IPS-NIHi7 (cell line): ENCODE results near the gene ZMYND8.

Experiments
- DNase-seq: peaks from one replicate; pipeline ENCODE4 v3.0.0; 2012; ENCODE audit warnings: mixed read lengths; ENCODE audit errors: extremely low spot score

Gene ZMYND8

DNA sequence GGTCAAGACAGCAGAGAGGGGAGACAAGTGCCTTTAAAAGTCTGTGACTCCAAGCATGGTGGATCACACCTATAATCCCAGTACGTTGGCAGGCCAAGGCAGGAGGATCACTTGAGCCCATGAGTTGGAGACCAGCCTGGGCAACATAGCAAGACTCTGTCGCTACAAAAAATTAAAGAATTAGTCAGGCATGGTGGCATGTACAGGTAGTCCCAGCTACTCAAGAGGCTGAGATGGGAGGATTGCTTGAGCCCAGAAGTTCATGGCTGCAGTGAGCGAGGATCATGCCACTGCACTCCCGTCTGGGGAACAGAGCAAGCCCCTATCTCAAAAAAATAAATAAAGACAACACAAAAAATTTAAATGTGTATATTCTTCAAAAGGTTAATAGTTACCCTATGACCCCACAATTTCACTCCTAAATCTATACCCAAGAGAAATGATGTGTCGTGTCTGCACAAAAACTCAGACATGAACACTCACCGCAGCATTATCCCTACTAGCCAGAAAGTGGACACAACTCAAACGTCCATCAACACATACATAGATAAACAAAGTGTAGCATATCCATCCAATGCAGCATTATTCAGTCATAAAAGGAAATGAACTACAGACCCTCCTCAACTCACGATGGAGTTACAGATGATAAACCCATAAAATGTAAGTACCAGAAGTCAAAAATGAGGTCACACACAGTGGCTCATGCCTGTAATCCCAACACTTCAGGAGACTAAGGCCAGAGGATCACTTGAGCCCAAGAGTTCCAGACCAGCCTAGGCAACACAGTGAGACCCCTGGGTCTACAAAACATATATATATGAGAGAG is 23.9 kb downstream of the ZMYND8 start:
- DNase-seq, result no peak

DNA sequence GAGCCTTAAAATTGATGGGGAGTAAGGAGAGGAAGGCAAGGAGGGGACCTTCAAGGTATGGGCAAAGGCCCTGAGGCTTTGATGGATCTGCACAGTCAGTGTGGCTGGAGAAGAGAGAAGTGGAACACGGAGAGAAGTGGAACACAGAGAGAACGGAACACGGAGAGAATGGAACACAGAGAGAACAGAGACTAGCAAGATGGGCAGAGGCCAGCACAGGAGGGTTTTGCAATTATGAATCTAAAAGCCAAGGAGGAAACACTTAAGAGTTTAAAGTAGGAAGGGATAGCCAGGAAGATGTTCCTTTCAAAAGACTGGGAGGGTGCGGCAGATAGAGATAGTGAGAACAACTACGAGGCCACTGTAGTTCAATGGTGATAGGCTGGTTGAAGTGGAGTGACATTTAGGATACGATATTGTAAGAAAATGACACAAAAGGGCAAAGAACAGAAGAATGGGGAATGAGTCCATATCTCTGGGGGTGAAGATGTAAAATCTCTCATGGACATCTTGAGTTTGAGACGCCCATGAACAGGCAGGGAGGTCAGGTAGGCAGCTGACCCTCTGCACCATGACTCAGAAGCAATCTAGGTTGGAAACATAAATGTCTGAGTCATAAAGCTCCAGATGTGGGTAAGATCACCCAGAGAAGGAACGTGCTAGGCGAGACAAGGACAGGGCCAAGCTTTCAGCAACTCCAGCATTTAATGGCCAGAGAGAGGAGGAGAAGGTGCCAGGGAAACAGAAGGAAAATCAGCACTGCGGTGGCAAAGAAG is 25.4 kb downstream of the ZMYND8 start:
- no peak for DNase-seq

DNA sequence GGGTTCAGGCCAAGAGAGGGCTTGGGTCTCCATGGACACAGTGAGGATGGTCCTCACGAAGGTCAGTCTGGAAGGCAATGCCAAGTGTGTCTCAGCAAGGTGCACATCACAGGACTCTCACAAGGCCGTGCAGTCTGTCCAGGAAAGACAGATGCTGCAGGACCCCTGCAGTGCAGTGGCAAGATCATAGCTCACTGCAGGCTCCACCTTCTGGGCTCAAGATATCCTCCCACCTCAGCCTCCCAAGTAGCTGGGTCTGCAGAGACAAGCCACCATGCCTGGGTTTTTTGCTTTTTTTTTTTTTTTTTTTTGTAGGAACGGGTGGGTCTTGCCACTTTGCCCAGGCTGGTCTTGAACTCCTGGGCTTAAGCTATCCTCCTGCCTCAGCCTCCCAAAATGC is 26.4 kb downstream of the ZMYND8 start:
- DNase-seq, result no peak

DNA sequence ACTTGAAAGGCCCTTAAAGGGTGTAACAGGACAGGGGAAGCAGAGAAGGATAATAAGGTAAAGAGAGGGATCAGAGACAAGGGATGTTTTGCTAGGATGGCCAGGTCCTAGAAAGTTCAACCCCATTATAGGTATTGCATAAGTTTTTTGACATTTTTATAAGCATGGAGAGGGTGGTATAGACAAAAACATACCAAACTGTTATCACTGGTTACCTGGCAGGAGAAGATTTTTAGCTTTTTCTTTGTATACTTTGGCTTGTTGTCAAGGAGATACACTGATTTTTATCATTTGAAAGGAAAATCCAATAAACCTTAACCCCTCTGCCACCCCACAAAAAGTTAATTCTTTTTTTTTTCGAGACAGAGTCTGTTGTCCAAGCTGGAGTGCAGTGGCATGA is 28.4 kb downstream of the ZMYND8 start:
- no peak for DNase-seq

DNA sequence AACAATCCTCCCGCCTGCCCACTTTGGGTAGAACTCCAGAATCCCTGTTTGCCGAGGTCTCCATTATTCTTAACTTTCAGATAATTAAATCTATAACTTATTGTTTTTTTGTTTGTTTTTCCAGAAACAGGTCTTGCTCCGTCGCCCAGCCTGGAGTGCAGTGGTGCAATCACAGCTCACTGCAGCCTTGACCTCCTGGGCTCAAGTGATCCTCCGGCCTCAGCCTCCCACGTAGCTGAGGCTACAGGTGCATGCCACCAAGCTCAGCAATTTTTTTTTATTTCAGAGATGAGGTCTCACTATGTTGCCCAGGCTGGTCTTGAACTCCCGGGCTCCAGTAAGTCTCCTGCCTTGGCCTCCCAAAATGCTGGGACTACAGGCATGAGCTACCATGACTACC is 28.8 kb downstream of the ZMYND8 start:
- no peak for DNase-seq

DNA sequence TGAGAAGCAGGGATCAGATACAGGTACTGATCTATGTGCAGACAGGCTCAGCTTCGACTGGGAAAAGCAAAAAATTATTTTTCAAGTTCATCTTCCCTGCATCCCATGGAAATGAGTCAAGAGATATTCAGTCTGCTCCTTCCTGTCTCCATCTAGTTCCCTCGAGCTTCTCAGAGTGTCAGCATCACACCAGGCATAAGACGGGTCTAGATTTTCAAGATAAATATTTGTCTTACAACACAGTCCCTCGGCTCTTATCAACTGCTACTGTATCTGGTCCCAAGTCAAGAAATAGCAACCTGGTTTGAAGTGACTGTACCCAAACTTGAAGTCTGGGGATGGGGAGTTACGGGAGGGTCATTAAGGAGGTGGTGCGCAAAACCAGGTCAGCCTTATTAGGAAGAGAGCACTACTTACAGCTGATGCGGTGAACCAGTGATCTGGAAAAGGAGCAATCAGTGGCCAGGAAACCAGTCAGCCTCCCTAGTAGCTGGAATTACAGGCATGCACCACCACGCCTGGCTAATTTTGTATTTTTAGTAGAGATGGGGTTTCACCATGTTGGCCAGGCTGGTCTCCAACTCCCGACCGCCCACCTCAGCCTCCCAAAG is 29.7 kb downstream of the ZMYND8 start:
- no peak for DNase-seq

DNA sequence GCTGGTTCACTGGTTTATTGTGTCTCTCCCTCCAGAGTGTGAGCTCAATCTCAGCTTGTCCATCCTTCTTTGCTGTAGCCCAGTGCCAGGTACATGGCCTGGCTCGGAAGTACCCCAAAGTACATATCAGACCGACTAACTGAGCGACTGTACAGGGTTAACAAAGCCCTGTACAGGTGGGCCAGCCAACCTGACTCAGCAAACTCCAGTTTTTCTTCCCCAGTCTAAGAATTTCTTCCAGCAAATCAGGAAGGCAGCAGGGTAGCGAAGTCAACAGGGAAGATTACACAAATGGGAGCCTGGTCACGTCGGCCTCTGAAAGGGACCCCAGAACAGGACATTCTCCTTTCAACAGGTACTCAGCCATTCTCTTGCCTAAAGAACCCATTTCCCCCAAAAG is 31.3 kb downstream of the ZMYND8 start:
- no peak for DNase-seq

DNA sequence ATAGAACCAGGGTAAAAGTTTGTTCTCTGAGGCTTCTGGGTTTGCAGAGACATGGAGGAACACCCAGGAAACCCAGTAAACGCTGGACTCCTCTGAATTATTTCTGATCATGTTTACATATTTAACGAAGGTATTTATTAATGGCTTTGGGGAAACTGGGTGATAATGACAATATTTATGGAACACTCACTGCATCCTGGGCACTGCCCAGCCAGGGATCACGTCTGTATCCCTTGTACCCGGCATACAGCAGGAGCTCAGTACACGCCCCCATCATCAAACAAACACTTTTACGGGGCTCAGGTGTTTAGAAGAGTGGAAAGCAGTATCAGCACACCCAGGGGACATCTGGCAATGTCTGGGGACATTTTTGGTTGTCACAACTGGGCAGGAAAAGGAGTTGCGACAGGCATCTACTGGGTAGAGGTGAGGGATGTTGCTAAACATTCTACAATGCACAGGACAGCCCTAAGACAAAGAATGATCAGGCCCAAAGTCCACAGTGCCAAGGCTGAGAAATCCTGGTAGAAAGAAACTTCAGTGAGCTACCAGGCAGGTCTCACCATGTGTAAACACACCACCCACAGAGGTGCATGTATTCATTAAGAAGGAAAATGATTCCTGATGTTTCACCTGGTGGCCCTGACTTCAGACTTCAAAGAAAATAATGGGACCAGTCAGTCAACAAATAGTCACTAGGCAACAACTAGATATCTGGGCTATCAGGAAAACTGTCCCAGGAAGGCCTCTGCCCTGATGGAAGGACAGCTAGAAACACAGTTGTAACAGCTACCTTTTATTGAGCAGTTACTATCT is 35.3 kb downstream of the ZMYND8 start:
- no peak for DNase-seq

DNA sequence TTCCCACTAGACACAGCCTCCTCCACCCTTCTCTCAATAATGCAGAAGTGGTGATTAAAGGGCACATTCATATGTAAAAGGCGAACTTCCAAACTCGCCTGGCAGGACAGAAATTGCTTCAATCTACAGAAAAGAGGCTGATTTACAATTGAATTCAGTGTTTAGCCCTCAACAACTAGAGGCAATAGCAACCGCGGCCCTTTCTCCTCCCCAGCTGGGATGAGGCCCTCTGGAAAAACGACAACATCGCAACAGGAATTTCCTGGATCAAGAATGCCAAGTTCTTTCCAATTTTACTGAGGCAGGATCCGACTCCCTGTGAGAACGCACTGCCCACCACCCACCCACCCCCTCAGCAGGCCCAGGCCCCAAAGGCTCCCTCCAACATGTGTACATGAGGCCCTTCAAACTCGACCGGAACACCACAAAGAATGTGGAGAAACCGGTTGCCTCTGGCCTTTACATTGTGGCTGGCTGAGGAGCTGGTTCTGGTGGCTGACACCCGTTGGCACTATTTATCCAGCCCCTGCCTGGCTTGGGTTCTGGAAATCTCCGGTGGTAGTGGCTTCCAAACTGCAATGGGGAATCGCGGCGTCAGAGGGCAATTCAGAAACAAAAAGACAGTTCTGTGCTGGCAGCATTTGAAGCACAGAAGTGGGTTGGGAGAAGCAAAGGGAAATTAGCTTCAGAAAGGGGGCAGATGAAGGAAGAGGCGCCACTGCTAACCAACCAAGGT is 36.8 kb downstream of the ZMYND8 start:
- DNase-seq, result peak; percentile 74

DNA sequence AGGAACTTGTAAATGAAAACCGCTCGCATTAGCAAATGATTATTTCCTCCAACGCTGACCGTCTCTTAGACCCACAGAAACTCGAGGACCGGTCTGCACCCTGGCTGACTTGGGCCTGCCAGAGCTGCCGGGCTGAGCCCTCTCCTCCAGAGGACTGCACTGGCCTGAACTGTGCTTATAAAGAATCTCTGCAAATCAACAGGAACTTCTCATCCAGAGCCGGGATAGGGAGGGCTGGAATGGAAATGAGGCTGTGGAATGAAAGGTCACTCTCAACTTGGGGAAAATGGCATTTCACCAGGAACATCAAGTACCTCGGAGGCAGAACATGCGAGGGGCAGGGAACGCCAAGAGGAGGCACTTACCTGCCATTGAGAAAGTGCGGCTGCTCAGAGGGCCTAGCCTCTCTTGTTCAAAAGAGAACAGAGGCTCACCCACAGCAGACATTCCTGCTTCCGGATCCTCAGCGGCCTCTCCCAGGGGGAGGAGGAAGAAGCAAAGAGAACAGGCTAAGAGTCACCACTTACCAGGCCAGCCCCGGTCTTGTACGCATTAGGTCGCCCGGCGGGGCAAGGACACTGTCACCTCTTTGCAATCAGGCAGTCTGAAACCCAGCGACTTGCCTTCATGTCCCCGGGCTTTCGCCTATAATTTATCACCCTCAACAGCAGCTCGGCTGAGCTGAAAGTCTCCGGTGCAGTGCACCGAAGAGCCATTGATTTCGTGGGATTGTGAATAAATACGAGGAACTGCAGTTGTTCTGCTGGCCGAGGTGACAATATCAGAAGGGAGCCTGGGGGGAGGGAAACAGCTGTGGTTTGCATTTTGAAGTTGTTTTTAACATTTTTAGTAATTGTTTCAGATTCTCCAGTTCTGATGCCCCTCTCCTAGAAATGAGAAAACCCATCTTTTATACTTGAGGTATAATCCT is 37.6 kb downstream of the ZMYND8 start:
- DNase-seq, result peak; percentile 50

DNA sequence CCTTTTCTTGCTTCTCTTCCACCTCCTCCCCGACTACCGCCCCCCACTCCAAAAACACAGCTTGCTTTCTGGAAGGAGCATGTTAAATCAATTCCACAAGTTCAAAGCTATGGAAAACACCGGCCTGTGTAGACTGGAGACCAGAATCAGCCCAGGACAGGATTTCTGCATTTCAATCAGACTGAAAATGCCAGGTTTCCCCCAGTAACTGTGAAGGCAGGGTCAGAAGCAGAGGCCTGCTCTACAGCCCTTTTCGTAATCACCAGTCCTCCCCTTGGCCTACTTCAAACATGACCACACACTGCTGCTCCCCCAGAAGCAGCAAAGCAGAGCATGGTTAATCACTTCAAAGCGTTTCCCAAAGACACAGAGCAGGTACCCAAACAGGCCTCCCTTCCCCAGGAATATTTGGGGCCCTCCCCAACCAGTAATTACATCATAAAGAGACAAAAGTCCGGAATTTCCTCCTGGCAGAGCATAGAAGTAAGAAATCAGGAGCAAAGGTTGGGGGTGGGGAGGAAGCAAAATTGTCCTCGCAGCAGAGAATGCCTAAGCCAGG is 38.4 kb downstream of the ZMYND8 start:
- peak; percentile 46 for DNase-seq

DNA sequence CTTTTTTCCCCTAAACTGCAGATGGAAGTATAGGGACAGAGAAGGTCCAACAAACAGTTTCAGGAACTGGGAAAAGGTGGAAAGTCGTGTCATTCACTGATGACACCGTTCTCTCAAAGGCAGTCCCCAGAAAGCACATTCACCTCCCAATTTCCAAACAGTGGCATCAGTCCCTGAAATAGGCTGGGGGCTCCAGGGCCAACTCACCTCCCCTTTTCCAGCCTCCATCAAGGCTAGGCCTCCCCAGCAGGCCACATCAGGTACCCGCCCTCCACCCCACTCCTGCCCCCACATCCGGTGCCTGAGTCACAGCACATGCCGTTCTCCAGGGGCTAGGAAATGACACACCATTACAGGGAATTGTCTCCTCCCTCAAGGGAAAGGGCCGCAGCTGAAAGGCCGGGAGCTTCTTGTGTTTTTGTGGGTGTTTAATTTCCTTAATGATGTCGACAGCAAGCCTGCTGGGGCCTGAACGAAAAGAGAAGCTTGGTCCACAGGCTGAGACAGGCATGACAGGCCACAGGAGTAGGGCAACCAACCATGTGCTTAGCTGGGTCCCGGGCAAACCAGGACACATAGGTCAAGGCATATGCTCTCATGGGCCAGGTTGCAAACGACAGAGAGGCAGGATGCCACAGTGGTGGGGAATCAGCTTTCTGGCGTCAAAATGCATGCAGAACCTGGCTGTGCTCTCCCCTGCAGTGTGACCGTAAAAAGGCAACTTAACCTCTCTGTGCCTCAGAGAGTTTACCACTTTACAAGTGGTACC is 39.2 kb downstream of the ZMYND8 start:
- peak; percentile 59 for DNase-seq

DNA sequence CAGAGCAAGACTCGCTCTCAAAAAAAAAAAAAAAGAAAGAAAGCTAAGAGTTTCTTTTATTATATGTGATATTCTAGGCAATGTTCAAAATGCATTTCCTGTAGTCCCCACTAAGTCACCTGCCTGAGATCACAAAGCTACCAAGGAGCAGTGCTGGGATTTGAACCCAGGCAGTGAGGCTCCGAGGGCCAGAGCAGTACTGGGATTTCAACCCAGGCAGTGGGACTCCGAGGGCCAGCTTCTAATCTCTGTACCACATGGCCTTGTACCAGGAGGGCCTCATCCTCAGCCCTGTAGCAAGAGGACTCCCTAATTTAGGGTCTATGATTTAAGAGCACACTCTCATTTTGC is 39.7 kb downstream of the ZMYND8 start:
- no peak for DNase-seq

DNA sequence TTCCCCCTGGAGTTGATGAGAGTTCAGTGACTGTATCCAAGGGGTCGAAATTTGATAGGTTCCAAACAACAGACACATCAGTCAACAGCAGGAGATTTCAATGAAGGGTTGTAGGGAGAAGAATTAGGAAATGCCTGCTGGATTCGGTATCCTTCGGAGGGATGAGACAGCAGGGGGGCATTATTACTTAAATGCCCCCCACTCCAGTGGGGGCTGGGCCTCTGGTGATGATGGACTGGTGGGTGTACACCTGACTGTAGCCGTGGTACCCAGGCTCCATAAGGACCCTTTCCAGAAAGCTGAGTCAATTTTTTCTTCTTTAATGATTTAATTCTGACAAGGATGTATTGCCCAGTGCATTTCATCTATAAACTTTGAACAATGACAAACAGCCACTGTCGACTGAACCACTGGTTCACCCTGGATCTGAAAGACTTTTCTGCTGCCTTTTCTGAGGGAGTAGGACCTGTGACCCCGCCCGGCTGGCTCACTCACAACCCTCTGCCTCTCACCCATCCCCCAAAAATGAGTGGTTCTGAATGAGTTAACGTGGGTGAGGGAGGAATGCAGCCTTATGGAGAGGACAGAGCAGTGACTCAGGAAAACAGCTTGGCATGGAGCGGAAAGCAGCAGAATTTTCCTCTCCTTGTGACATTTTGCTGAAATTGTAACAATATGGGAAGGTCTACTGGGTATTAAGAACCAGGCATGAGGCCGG is 41.0 kb downstream of the ZMYND8 start:
- DNase-seq, result peak; percentile 66

DNA sequence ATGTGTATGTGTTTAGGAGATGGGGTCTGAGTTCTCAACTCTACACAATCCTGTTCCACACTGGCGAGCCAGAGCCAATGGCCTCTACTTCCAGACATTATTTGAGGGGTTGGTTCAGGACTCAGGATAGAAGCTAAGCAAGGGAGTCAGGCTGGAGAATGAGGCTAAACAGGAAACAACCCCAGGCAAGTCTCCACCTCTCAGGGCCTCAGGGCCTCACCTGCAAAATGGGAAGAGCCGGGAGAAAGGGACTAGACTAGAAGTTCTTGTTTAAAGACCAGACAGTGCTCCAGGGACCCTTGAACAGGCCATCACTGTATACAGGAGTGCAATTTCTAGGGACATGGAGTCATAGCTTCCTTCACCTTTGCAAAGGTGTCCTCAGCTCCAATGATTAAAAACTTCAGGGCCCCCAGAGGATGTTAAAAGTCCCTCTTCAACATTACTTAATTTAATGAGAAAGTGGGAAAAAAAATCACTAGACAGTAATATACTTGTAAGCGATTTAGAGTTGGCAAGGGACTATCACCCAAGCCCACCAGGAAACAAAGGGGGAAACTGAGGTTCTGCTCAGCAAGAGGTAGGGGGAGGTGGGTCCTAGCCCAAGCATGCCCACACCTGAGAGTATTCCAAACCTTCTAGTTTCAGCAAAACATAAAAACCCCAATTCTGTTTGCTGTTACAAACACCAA is 41.7 kb downstream of the ZMYND8 start:
- DNase-seq, result no peak

DNA sequence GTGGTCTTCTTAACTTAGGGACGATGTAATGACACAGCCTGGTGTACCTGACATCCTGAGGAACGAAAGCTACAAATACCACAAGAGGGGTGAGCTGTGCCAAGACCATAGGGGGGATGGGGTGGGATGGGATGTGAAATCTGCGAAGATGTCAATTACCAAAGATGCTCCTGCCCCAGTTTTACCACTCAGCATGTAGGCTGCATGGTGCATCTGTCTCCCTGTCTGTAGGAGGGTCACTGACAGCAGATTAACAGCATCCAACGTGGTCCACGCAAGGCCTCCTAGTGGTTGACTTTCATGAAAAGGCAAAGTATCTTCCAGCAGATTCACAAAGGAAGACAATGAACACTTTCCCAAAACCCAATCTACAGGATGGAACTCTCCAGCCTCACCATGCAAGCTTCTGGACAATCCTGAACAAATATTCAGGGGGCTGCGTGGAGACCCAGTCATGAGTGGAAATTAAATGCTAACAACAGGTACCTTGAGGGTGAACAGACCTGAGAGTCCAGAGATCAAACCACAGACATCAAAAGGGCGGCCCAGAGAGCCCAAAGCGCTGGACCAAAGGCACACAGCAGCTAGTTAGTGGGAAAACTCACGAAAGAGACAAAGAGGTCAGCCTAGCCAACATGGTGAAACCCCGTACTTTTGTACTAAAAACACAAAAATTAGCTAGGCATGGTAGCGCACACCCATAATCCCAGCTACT is 44.4 kb downstream of the ZMYND8 start:
- DNase-seq, result no peak

DNA sequence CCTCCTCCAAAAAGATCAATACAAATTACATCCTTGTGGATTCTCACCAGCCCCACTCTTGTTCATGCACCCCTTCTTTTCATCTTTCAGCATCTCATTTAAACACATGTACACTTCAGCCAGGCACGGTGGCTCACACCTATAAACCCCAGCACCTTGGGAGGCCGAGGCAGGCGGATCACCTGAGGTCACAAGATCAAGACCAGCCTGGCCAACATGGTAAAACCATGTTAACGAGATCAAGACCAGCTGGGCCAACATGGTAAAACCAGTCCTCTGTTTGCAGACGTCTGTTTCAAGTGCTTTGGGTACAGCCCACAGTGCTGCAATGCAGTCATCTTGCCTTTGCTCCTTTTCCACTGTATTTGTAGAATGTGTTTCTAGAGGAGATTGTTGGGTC is 45.3 kb downstream of the ZMYND8 start:
- no peak for DNase-seq
